ENCODE data around the gene DLG2. TPM values are rescaled to one million over a fixed set of nuclear protein-coding genes. Genes with fewer than 3 reads are reported as not detected.

DLG2 gene
- total RNA-seq, 4 donors from 2014 or later = 11.0 to 34.2 (median 19.8) TPM

DNA sequence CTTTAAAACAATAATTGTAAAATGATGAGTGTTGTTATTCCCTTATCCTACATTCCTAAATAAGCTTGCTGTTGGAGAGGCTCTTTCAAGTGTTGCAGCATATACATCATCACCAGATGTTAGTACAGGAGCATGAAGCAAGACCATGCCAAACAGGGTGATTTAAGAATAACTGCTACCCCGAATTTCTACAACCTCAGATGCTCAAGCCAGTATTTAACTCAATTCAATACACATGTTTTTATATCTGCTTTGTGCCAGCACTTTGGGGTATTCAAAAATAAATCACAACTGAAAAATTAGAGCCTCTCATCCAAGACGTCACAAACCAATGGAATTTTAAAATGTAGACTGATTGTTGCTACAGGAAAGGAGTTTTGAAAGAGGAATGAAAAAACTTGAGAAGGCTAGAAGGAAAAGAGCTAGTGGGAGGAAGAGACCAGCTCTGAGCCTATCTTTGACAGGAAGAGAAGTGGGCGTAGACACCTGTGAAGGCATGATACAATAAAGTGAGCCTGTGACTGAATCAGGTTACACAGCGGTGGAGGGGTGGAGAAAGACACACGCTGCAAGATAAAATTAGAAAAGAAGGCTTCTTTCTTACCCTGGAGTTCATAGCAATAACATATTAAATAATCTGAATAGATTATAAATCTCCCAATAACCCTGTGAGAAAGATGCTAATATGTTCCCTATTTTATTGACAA lies 95.8 kb downstream of the DLG2 start:
- ATAC-seq = no peak
- no peak overlapping the region for H3K27ac ChIP-seq
- H3K4me3 ChIP-seq = no peak overlapping the region
- no peaks in the 10 kb centered on the region for H3K27me3 ChIP-seq
- H3K9me3 ChIP-seq = no peaks in the 10 kb centered on the region
- H3K36me3 ChIP-seq = peaks cover 0 to 21% of the 10 kb centered on the region in 2 donors
- WGBS, 2 donors (ENCODE audit: low coverage in 1 of 2) = 53 to 68% methylated on average over 3 to 5 of the region's 5 CpGs
- TF ChIP-seq, protein P1, sequence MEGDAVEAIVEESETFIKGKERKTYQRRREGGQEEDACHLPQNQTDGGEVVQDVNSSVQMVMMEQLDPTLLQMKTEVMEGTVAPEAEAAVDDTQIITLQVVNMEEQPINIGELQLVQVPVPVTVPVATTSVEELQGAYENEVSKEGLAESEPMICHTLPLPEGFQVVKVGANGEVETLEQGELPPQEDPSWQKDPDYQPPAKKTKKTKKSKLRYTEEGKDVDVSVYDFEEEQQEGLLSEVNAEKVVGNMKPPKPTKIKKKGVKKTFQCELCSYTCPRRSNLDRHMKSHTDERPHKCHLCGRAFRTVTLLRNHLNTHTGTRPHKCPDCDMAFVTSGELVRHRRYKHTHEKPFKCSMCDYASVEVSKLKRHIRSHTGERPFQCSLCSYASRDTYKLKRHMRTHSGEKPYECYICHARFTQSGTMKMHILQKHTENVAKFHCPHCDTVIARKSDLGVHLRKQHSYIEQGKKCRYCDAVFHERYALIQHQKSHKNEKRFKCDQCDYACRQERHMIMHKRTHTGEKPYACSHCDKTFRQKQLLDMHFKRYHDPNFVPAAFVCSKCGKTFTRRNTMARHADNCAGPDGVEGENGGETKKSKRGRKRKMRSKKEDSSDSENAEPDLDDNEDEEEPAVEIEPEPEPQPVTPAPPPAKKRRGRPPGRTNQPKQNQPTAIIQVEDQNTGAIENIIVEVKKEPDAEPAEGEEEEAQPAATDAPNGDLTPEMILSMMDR (IDR thresholded peaks at IDR 0.05) = no peak
- TF ChIP-seq POLR2A (IDR thresholded peaks at IDR 0.05) (no peak), EP300 (IDR thresholded peaks at IDR 0.05) (no peak), POLR2AphosphoS5 (IDR thresholded peaks at IDR 0.05) (no peak)
- H3K4me1 ChIP-seq = no peaks in the 10 kb centered on the region

DNA sequence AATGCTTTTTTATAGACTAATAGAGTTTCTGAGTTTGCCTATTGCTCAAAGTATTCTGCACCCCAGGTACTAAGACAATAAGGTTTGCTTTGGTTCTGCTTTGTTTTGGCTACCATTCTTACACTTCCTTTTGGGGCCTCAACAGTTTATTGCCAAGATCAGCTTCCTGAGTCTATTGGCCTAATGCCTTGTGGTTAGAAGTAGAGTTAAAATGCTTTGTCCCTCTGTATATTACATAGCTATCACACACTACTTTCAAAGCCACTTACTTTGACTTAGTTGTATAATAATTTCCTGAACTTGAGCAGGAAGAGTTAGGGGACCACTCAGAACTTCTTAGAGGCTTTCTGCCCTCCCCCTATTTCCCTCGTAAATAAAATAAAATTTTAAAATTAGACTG lies 96.5 kb downstream of the DLG2 start:
- 35% methylated on average over 1 of the region's 1 CpG; no CpG with 5 or more reads in 1 of the 2 donors for WGBS, 2 donors (ENCODE audit: low coverage in 1 of 2)
- no peaks in the 10 kb centered on the region for H3K9me3 ChIP-seq
- no peaks in the 10 kb centered on the region for H3K27me3 ChIP-seq
- ATAC-seq = no peak
- no peak overlapping the region for H3K27ac ChIP-seq
- H3K4me1 ChIP-seq = no peaks in the 10 kb centered on the region
- no peak overlapping the region for H3K4me3 ChIP-seq
- TF ChIP-seq POLR2AphosphoS5 (IDR thresholded peaks at IDR 0.05) (no peak), EP300 (IDR thresholded peaks at IDR 0.05) (no peak), POLR2A (IDR thresholded peaks at IDR 0.05) (no peak)
- TF ChIP-seq, protein P1 (IDR thresholded peaks at IDR 0.05) = no peak
- peaks cover 0 to 14% of the 10 kb centered on the region in 2 donors for H3K36me3 ChIP-seq

DNA sequence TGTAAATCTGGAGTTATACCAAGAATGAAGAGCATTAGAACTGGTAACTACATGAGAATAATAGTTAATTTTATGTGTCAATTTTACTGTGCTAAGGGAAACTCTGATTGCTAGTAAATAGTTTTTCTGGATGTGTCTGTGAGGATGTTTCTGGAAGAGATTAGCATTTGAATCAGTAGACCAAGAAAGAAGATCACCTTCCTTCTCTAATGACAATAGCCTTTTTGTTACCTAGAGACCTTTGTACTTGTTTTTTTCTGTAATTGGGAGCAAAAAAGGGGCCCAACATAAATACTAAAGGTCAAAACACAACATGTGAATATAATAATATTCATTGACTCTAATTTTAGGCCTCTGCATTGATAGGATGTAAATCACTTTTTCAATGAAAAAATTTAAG lies 100.6 kb downstream of the DLG2 start:
- H3K27me3 ChIP-seq = no peaks in the 10 kb centered on the region

DNA sequence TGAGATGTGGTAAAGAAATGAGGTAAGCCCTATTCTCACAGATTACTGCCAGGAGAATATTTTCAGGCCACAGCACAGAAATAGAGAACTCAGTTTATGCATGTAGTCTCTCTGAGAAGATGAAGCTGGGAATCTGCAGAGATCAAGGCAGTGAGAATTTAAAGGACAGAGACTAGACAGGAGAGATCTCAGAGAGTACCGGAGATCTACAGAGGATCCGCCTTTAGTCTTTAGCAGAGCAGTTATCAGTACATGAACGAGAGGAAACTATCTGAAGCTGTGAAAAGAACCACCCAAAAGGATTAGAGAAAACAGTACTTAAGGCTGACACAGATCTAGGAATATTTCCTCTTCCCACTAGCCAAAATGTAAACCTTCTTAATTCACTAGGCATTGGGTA lies 101.5 kb downstream of the DLG2 start:
- no peak for ATAC-seq
- whole genome bisulfite sequencing, 2 donors (ENCODE audit: low coverage in 1 of 2) = 53 to 66% methylated on average over 3 of the region's 3 CpGs
- peaks cover 0 to 19% (median 0%) of the 10 kb centered on the region in 3 donors for H3K9me3 ChIP-seq
- H3K27me3 ChIP-seq = no peaks in the 10 kb centered on the region
- H3K36me3 ChIP-seq = peaks cover 0 to 9% of the 10 kb centered on the region in 2 donors
- no peak overlapping the region for H3K27ac ChIP-seq
- TF ChIP-seq, protein P1 (IDR thresholded peaks at IDR 0.05) = no peak
- no peak for TF ChIP-seq EP300 (IDR thresholded peaks at IDR 0.05)
- no peak for TF ChIP-seq POLR2AphosphoS5 (IDR thresholded peaks at IDR 0.05)
- no peak for TF ChIP-seq POLR2A (IDR thresholded peaks at IDR 0.05)
- no peak overlapping the region for H3K4me3 ChIP-seq
- H3K4me1 ChIP-seq = no peaks in the 10 kb centered on the region

More for the DNA sequence above, 100.6 kb downstream of the DLG2 start:
- H3K36me3 ChIP-seq = peaks cover 0 to 9% of the 10 kb centered on the region in 2 donors
- H3K27ac ChIP-seq = no peak overlapping the region
- no peaks in the 10 kb centered on the region for H3K4me1 ChIP-seq
- H3K4me3 ChIP-seq = no peak overlapping the region
- H3K9me3 ChIP-seq = peaks cover 0 to 10% (median 0%) of the 10 kb centered on the region in 3 donors
- no peak for ATAC-seq
- TF ChIP-seq POLR2AphosphoS5 (IDR thresholded peaks at IDR 0.05) = no peak
- TF ChIP-seq POLR2A (IDR thresholded peaks at IDR 0.05) = no peak
- TF ChIP-seq, protein P1 (IDR thresholded peaks at IDR 0.05) = no peak
- no peak for TF ChIP-seq EP300 (IDR thresholded peaks at IDR 0.05)

DNA sequence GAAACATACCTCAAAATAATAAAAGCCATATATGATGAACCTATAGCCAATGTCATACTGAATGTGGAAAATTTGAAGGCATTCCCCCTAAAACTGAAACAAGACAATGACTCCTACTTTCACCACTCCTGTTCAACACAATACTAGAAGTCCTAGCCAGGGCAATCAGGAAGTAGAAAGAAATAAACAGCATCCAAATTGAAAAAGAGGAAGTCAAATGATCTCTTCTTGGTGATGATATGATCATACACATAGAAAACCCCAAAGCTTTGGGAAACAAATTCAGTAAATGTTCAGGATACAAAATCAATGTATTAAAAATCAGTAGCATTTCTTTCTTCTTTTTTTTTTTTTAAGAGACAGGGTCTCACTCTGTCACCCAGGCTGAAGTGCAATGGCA lies 109.9 kb downstream of the DLG2 start:
- Histone ChIP-seq H3K9me3 (peaks cover 0 to 20% (median 0%) of the 10 kb centered on the region in 3 donors), H3K4me3 (no peak overlapping the region), H3K4me1 (no peaks in the 10 kb centered on the region), H3K36me3 (peaks cover 0 to 20% of the 10 kb centered on the region in 2 donors), H3K27ac (no peak overlapping the region), H3K27me3 (no peaks in the 10 kb centered on the region)
- no peak for ATAC-seq
- TF ChIP-seq POLR2AphosphoS5 (IDR thresholded peaks at IDR 0.05) (no peak), EP300 (IDR thresholded peaks at IDR 0.05) (no peak)
- TF ChIP-seq, protein P1 (IDR thresholded peaks at IDR 0.05) = no peak
